GM23248 (cell line): ENCODE data around the gene HYDIN. TPM values are rescaled to one million over a fixed set of nuclear protein-coding genes. Genes with fewer than 3 reads are reported as not detected.
"Not testable (repeated sequence)": the region's sequence is repeated elsewhere in the genome, so short reads cannot be mapped to it uniquely, and the experiment has no call there.

Experiments
- DNase-seq: peaks from one replicate; pipeline ENCODE4 v3.0.0-alpha.2; 2015
- H2AFZ ChIP-seq: fragments of 200-600 bp; sonication (generic); 2 replicates; pipeline ENCODE4 v1.6.1; 2016; ENCODE audit warnings: antibody characterized with exemption
- H3F3A ChIP-seq: fragments of 200-600 bp; sonication (generic); 2 replicates; pipeline ENCODE4 v1.6.1; 2016; ENCODE audit warnings: mild to moderate bottlenecking, antibody characterized with exemption, mixed run types; ENCODE audit not compliant: insufficient read depth
- H3K27ac ChIP-seq: fragments of 200-600 bp; sonication (generic); 2 replicates; pipeline ENCODE4 v1.5.1; 2016; ENCODE audit warnings: mild to moderate bottlenecking
- H3K27me3 ChIP-seq: fragments of 200-600 bp; sonication (generic); replicated peaks from 2 replicates; pipeline ENCODE4 v1.6.1; 2016; ENCODE audit warnings: mild to moderate bottlenecking; ENCODE audit not compliant: insufficient read depth
- H3K36me3 ChIP-seq: fragments of 200-600 bp; sonication (generic); 2 replicates; pipeline ENCODE4 v1.6.1; 2016; ENCODE audit warnings: low read depth, mild to moderate bottlenecking
- H3K4me1 ChIP-seq: fragments of 200-600 bp; sonication (generic); 2 replicates; pipeline ENCODE4 v1.6.1; 2016; ENCODE audit warnings: mild to moderate bottlenecking; ENCODE audit not compliant: insufficient read depth
- H3K4me2 ChIP-seq: fragments of 200-600 bp; sonication (generic); one replicate; pipeline ENCODE4 v1.6.1; 2016; ENCODE audit warnings: mild to moderate bottlenecking; ENCODE audit not compliant: unreplicated experiment
- H3K4me3 ChIP-seq: fragments of 200-600 bp; sonication (generic); 2 replicates; pipeline ENCODE4 v1.5.1; 2016; ENCODE audit warnings: mild to moderate bottlenecking
- H3K79me2 ChIP-seq: fragments of 200-600 bp; sonication (generic); 2 replicates; pipeline ENCODE4 v1.6.1; 2016; ENCODE audit warnings: mild to moderate bottlenecking; ENCODE audit not compliant: insufficient read depth
- H3K9ac ChIP-seq: fragments of 200-600 bp; sonication (generic); 2 replicates; pipeline ENCODE4 v1.6.1; 2016; ENCODE audit warnings: mild to moderate bottlenecking
- H3K9me2 ChIP-seq: fragments of 200-600 bp; sonication (generic); 2 replicates; pipeline ENCODE4 v1.6.1; 2016; ENCODE audit warnings: mixed run types, mild to moderate bottlenecking, moderate library complexity; ENCODE audit not compliant: insufficient read depth
- H3K9me3 ChIP-seq: fragments of 200-600 bp; sonication (generic); one replicate; pipeline ENCODE4 v1.6.1; 2017; ENCODE audit warnings: low read depth
- H4K20me1 ChIP-seq: fragments of 200-600 bp; sonication (generic); 2 replicates; pipeline ENCODE4 v1.6.0; 2016; ENCODE audit not compliant: insufficient read depth
- WGBS, 2 experiments: methylation state at CpG; one replicate each; pipeline ENCODE4 v1.1.6; 2015 to 2017; ENCODE audit warnings: low lambda C conversion rate in 2 of 2, low coverage in 1 of 2; ENCODE audit errors: missing lambda C conversion rate in 2 of 2; 5-methylcytosine and 5-hydroxymethylcytosine counted together
- in situ Hi-C: fragments of 300-500 bp; cut with MboI; formaldehyde crosslinking; loops from 2 replicates; pipeline ENCODE4 v1.15.0; 2020
- polyA plus RNA-seq: library from polyadenylated mRNA; unstranded; fragments of >200 nt; fragmentation: Nextera tagmentation; extraction: Ambion mirVana; gene quantifications from 2 replicates; pipeline ENCODE4 v1.2.1, GENCODE V29; 2016
- total RNA-seq: library from RNA; depleted of rRNA; stranded (reverse); fragments of >200 nt; shearing (Covaris generic); gene quantifications from 2 replicates; pipeline ENCODE4 v1.2.3, GENCODE V29; 2014

Gene HYDIN
- total and polyA plus RNA-seq, 2 experiments from 2014 or later, result 0.50 to 0.54 TPM

- in situ Hi-C loops, H3F3A ChIP-seq, H4K20me1 ChIP-seq, H3K27me3 ChIP-seq, H3K9ac ChIP-seq, H3K36me3 ChIP-seq, H2AFZ ChIP-seq, H3K27ac ChIP-seq, H3K4me3 ChIP-seq, H3K79me2 ChIP-seq, H3K4me2 ChIP-seq, H3K4me1 ChIP-seq, DNase-seq, H3K9me2 ChIP-seq, H3K9me3 ChIP-seq: not testable (repeated sequence)
- WGBS, 2 experiments, result 73 to 74% methylated on average over 4 of the region's 4 CpGs
These were observed 238.0 kb downstream of the HYDIN start for GRCh38 chr16:70992511-70992910.

- WGBS, 2 experiments, result 40 to 50% methylated on average over 3 to 6 of the region's 9 CpGs
- DNase-seq, in situ Hi-C loops: not testable (repeated sequence)
These were observed 243.4 kb downstream of the HYDIN start for GRCh38 chr16:70987019-70987715.

GRCh38 chr16:70984675-70985074 lies 245.8 kb downstream of the HYDIN start:
- H3F3A ChIP-seq, H3K27me3 ChIP-seq, H3K9ac ChIP-seq, in situ Hi-C loops, H3K9me3 ChIP-seq, H3K27ac ChIP-seq, H3K36me3 ChIP-seq, DNase-seq, H4K20me1 ChIP-seq, H3K4me3 ChIP-seq, H3K9me2 ChIP-seq, H3K79me2 ChIP-seq, H3K4me1 ChIP-seq, H2AFZ ChIP-seq, H3K4me2 ChIP-seq: not testable (repeated sequence)
- WGBS, 2 experiments, result 51 to 62% methylated on average over 5 to 6 of the region's 6 CpGs

More at GRCh38 chr16:70987019-70987715, 243.4 kb downstream of the HYDIN start:
- not testable (repeated sequence) for H3K9me2 ChIP-seq, H3K27me3 ChIP-seq, H3K9me3 ChIP-seq, H2AFZ ChIP-seq, H3K36me3 ChIP-seq, H3K27ac ChIP-seq, H3F3A ChIP-seq, H3K79me2 ChIP-seq, H3K4me1 ChIP-seq, H3K4me3 ChIP-seq, H4K20me1 ChIP-seq, H3K9ac ChIP-seq, H3K4me2 ChIP-seq

- H3K79me2 ChIP-seq, H3K36me3 ChIP-seq, H3K9ac ChIP-seq, DNase-seq, H3K4me2 ChIP-seq, H2AFZ ChIP-seq, H4K20me1 ChIP-seq, H3K9me2 ChIP-seq, H3K27me3 ChIP-seq, H3K9me3 ChIP-seq, H3K27ac ChIP-seq, in situ Hi-C loops, H3K4me3 ChIP-seq, H3F3A ChIP-seq, H3K4me1 ChIP-seq: not testable (repeated sequence)
- WGBS, 2 experiments, result 14 to 20% methylated on average over 1 of the region's 3 CpGs
These were observed 262.2 kb downstream of the HYDIN start for GRCh38 chr16:70968332-70968731.

- DNase-seq, H3K4me1 ChIP-seq, H3K9me3 ChIP-seq, H3K9me2 ChIP-seq, H3K79me2 ChIP-seq, H3K4me2 ChIP-seq, H3K27me3 ChIP-seq, H3K27ac ChIP-seq, H3K9ac ChIP-seq, H3F3A ChIP-seq, H3K4me3 ChIP-seq, H3K36me3 ChIP-seq, H4K20me1 ChIP-seq, in situ Hi-C loops, H2AFZ ChIP-seq: not testable (repeated sequence)
- 49 to 58% methylated on average over 2 to 3 of the region's 3 CpGs for WGBS, 2 experiments
These were observed 270.4 kb downstream of the HYDIN start for GRCh38 chr16:70960169-70960568.

- H2AFZ ChIP-seq, H3F3A ChIP-seq, H3K4me2 ChIP-seq, H3K36me3 ChIP-seq, H3K27me3 ChIP-seq, H3K9me3 ChIP-seq, H3K9ac ChIP-seq, H3K9me2 ChIP-seq, DNase-seq, H3K4me1 ChIP-seq, H4K20me1 ChIP-seq, H3K79me2 ChIP-seq, H3K27ac ChIP-seq, in situ Hi-C loops, H3K4me3 ChIP-seq: not testable (repeated sequence)
- WGBS, 2 experiments, result 64 to 69% methylated on average over 3 to 4 of the region's 4 CpGs
These were observed 275.6 kb downstream of the HYDIN start for GRCh38 chr16:70954922-70955321.

- H3K27ac ChIP-seq, H4K20me1 ChIP-seq, H3K4me3 ChIP-seq, DNase-seq, H3K79me2 ChIP-seq, H3K36me3 ChIP-seq, H3K9ac ChIP-seq, H3K4me1 ChIP-seq, H3K4me2 ChIP-seq, in situ Hi-C loops, H3K9me3 ChIP-seq, H3K27me3 ChIP-seq, H3F3A ChIP-seq, H2AFZ ChIP-seq, H3K9me2 ChIP-seq: not testable (repeated sequence)
- WGBS, 2 experiments, result no CpG with 5 or more reads among the region's 5 CpGs
These were observed 276.7 kb downstream of the HYDIN start for GRCh38 chr16:70953824-70954223.

GRCh38 chr16:70943551-70943950 lies 287.0 kb downstream of the HYDIN start:
- H3K9me3 ChIP-seq, H3K9ac ChIP-seq, H3K9me2 ChIP-seq, H3F3A ChIP-seq, H4K20me1 ChIP-seq, H2AFZ ChIP-seq, H3K79me2 ChIP-seq, H3K4me2 ChIP-seq, DNase-seq, H3K4me1 ChIP-seq, in situ Hi-C loops, H3K36me3 ChIP-seq, H3K27ac ChIP-seq, H3K4me3 ChIP-seq, H3K27me3 ChIP-seq: not testable (repeated sequence)
- WGBS, 2 experiments, result 78 to 85% methylated on average over 14 to 15 of the region's 15 CpGs
